Measurements from ENCODE around the gene S100A9.
"Not testable (repeated sequence)": the region's sequence is repeated elsewhere in the genome, so short reads cannot be mapped to it uniquely, and the experiment has no call there.

The S100A9 gene

GRCh38 chr1:153405825-153406599 is 48.4 kb downstream of the S100A9 start:
- DNase-seq (ENCODE audit: low read depth in 2 of 2, low spot score in 1 of 2) = not testable (repeated sequence)

GRCh38 chr1:153407274-153407673 is 49.6 kb downstream of the S100A9 start:
- not testable (repeated sequence) for DNase-seq (ENCODE audit: low read depth in 2 of 2, low spot score in 1 of 2)
